ENCODE results near the gene NDUFB3.

Gene NDUFB3

GRCh38 chr2:201049455-201049854 is 22.3 kb upstream of the NDUFB3 start:
- TF ChIP-seq FOXP2 (optimal IDR thresholded peaks at IDR 0.05; ENCODE audit: borderline replicate concordance, extremely low read depth, extremely low read length, insufficient read depth) (no peak), TAF1 (IDR thresholded peaks at IDR 0.05; ENCODE audit: borderline replicate concordance, insufficient read depth, low read length) (no peak), POLR2AphosphoS5 (IDR thresholded peaks at IDR 0.05; ENCODE audit: low read depth, low read length) (no peak), REST (IDR thresholded peaks at IDR 0.05; ENCODE audit: insufficient read depth in 1 of 2, low read depth in 2 of 2, low read length in 2 of 2) (no peak), SIN3A (IDR thresholded peaks at IDR 0.05; ENCODE audit: borderline replicate concordance, insufficient read depth, low read length) (no peak)

- TF ChIP-seq POLR2AphosphoS5 (IDR thresholded peaks at IDR 0.05; ENCODE audit: low read depth, low read length) (no peak), REST (IDR thresholded peaks at IDR 0.05; ENCODE audit: insufficient read depth in 1 of 2, low read depth in 2 of 2, low read length in 2 of 2) (no peak), TAF1 (IDR thresholded peaks at IDR 0.05; ENCODE audit: borderline replicate concordance, insufficient read depth, low read length) (no peak), SIN3A (IDR thresholded peaks at IDR 0.05; ENCODE audit: borderline replicate concordance, insufficient read depth, low read length) (no peak), FOXP2 (optimal IDR thresholded peaks at IDR 0.05; ENCODE audit: borderline replicate concordance, extremely low read depth, extremely low read length, insufficient read depth) (no peak)
These were observed 14.7 kb upstream of the NDUFB3 start for GRCh38 chr2:201057087-201057521.

GRCh38 chr2:201057715-201058248 is 14.0 kb upstream of the NDUFB3 start:
- TF ChIP-seq REST (IDR thresholded peaks at IDR 0.05; ENCODE audit: insufficient read depth in 1 of 2, low read depth in 2 of 2, low read length in 2 of 2) (no peak), TAF1 (IDR thresholded peaks at IDR 0.05; ENCODE audit: borderline replicate concordance, insufficient read depth, low read length) (no peak), POLR2AphosphoS5 (IDR thresholded peaks at IDR 0.05; ENCODE audit: low read depth, low read length) (no peak), FOXP2 (optimal IDR thresholded peaks at IDR 0.05; ENCODE audit: borderline replicate concordance, extremely low read depth, extremely low read length, insufficient read depth) (no peak), SIN3A (IDR thresholded peaks at IDR 0.05; ENCODE audit: borderline replicate concordance, insufficient read depth, low read length) (no peak)

GRCh38 chr2:201058914-201059313 is 12.9 kb upstream of the NDUFB3 start:
- TF ChIP-seq TAF1 (IDR thresholded peaks at IDR 0.05; ENCODE audit: borderline replicate concordance, insufficient read depth, low read length) = no peak
- TF ChIP-seq FOXP2 (optimal IDR thresholded peaks at IDR 0.05; ENCODE audit: borderline replicate concordance, extremely low read depth, extremely low read length, insufficient read depth) = no peak
- TF ChIP-seq POLR2AphosphoS5 (IDR thresholded peaks at IDR 0.05; ENCODE audit: low read depth, low read length) = no peak
- TF ChIP-seq SIN3A (IDR thresholded peaks at IDR 0.05; ENCODE audit: borderline replicate concordance, insufficient read depth, low read length) = no peak
- no peak for TF ChIP-seq REST (IDR thresholded peaks at IDR 0.05; ENCODE audit: insufficient read depth in 1 of 2, low read depth in 2 of 2, low read length in 2 of 2)

Data from PFSK-1 (cell line).